NB4 (cell line): ENCODE results near the gene ABI3.

Experiments used
- MYC ChIP-seq: IDR thresholded peaks from 2 replicates; pipeline ENCODE4 v1.6.1; 2011; ENCODE audit warnings: low read depth, low read length
- POLR2A ChIP-seq: IDR thresholded peaks from 2 replicates; pipeline ENCODE4 v1.6.1; 2011; ENCODE audit warnings: mild to moderate bottlenecking; ENCODE audit not compliant: insufficient read length; ENCODE audit errors: extremely low read depth
- TF ChIP-seq, protein P1 (sequence below): IDR thresholded peaks from one replicate; pipeline ENCODE4 v1.5.1; 2012; ENCODE audit warnings: low read depth, low read length
- TF ChIP-seq, protein P2 (sequence below): IDR thresholded peaks from 2 replicates; pipeline ENCODE4 v1.6.1; 2011; ENCODE audit warnings: low read depth, low read length

DNA sequence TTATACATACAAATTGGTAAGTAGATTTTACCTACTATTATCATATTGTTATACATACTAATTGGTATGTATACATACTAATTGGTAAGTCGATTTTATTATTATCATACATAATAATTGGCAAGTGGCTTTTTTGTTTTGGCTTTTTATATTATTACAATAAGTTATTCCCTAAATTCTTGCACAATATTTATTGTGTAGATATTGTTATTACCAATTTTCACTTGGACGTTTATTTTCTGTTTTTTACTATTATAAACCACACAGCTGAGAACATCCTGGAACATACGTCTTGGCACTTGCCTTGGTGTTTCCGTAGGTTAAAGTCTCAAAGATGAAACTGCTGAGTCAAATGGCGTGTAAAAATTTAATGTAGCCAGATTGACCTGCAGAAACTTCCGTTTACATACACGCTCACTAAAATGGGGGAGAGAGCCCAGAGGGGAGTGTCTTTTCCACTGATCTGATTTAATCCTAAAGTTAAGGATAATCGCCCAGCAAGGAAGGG lies 19.0 kb upstream of the ABI3 start:
- TF ChIP-seq, protein P1, sequence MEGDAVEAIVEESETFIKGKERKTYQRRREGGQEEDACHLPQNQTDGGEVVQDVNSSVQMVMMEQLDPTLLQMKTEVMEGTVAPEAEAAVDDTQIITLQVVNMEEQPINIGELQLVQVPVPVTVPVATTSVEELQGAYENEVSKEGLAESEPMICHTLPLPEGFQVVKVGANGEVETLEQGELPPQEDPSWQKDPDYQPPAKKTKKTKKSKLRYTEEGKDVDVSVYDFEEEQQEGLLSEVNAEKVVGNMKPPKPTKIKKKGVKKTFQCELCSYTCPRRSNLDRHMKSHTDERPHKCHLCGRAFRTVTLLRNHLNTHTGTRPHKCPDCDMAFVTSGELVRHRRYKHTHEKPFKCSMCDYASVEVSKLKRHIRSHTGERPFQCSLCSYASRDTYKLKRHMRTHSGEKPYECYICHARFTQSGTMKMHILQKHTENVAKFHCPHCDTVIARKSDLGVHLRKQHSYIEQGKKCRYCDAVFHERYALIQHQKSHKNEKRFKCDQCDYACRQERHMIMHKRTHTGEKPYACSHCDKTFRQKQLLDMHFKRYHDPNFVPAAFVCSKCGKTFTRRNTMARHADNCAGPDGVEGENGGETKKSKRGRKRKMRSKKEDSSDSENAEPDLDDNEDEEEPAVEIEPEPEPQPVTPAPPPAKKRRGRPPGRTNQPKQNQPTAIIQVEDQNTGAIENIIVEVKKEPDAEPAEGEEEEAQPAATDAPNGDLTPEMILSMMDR = no peak
- no peak for TF ChIP-seq POLR2A
- TF ChIP-seq MYC = no peak
- TF ChIP-seq, protein P2, sequence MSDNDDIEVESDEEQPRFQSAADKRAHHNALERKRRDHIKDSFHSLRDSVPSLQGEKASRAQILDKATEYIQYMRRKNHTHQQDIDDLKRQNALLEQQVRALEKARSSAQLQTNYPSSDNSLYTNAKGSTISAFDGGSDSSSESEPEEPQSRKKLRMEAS = no peak
